ENCODE results near the gene ROR2. TPM values are rescaled to one million over a fixed set of nuclear protein-coding genes. Genes with fewer than 3 reads are reported as not detected.

Gene ROR2
- total RNA-seq, 1 experiment from 2014 or later, result 0.68 TPM

DNA sequence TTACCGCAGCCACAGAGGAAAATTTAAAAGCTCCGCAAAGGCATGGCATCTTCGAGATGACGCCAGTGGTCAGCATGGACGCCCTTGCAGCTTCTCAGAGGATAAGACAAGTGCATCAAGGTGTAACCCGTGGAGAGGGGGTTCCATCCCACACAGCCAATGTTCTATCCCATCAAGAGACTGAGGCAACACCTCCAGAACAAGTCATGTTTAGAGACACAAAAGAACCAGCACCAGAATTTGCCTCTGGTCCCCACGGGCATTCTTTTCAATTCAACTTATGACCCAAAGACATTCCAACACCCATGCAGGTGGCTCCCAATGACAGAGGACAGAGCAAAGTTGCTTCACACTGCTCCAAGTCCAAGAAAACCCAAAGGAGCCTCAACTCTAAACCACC, 20.7 kb downstream of the ROR2 start:
- DNase-seq, result no peak
- Mint-ChIP-seq H3K9me3 (ENCODE audit: unreplicated experiment) (no peaks in the 10 kb centered on the region), H3K4me1 (ENCODE audit: low read depth, unreplicated experiment) (no peaks in the 10 kb centered on the region), H3K4me3 (ENCODE audit: unreplicated experiment) (no peak overlapping the region), H3K27me3 (ENCODE audit: insufficient read depth, unreplicated experiment) (no peaks in the 10 kb centered on the region), H3K27ac (ENCODE audit: unreplicated experiment) (no peak overlapping the region), H3K36me3 (ENCODE audit: insufficient read depth, unreplicated experiment) (peaks cover 6% of the 10 kb centered on the region)
- H3K36me3 ChIP-seq (ENCODE audit: control insufficient read depth, insufficient read depth, low read length), result no peaks in the 10 kb centered on the region
- intact Hi-C loops (cut with micrococcal nuclease; ENCODE audit: unreplicated experiment), result no loop called here
- no peaks in the 10 kb centered on the region for H3K27me3 ChIP-seq (replicated peaks; ENCODE audit: control insufficient read depth, insufficient read depth, low read length)
- CTCF ChIA-PET, result no interaction called here
- BruUV-seq (replicated peaks), result no TSS peak
- POLR2A ChIA-PET, result no interaction called here
- peaks cover 11% of the 10 kb centered on the region; the same call in 1 of the 2 replicates for H3K9me3 ChIP-seq
- no peaks in the 10 kb centered on the region for H3K4me1 ChIP-seq
- TF ChIP-seq, protein P1, sequence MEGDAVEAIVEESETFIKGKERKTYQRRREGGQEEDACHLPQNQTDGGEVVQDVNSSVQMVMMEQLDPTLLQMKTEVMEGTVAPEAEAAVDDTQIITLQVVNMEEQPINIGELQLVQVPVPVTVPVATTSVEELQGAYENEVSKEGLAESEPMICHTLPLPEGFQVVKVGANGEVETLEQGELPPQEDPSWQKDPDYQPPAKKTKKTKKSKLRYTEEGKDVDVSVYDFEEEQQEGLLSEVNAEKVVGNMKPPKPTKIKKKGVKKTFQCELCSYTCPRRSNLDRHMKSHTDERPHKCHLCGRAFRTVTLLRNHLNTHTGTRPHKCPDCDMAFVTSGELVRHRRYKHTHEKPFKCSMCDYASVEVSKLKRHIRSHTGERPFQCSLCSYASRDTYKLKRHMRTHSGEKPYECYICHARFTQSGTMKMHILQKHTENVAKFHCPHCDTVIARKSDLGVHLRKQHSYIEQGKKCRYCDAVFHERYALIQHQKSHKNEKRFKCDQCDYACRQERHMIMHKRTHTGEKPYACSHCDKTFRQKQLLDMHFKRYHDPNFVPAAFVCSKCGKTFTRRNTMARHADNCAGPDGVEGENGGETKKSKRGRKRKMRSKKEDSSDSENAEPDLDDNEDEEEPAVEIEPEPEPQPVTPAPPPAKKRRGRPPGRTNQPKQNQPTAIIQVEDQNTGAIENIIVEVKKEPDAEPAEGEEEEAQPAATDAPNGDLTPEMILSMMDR (IDR thresholded peaks at IDR 0.05; ENCODE audit: insufficient read depth in 1 of 2, low read depth in 1 of 2, low read length in 1 of 2, severe bottlenecking in 1 of 2, unreplicated experiment in 1 of 2), result no peak
- no peak overlapping the region for H3K4me3 ChIP-seq (ENCODE audit: low read depth, low read length)

DNA sequence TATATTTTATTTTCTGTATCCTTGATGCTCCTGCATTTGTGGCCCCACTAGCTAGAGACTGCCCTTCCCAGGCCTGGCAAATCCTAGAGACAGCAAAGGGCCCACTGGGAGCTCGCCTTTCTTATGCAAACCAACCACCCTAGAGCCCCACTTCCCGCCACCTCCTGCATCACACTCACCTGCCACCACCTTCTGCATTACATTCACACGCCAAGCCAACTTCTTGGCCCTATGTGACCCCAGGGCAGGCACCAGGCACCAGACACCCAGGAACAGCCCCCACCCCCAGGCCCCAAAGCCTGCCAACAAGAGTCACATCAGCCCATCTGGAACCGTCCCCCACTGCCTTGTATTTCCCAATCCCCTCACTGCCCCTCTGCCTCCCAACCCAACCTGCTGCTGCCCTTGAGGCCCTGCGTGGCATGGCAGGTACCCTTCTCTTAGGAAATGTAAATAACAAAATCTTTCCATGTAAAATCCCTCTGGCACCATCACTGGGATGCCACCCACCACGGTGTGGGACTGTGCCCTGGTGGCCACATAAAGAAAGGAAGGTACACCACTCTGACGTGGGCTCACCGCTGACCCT, 22.0 kb downstream of the ROR2 start:
- DNase-seq, result no peak
- Mint-ChIP-seq H3K27ac (ENCODE audit: unreplicated experiment) (no peak overlapping the region), H3K4me1 (ENCODE audit: low read depth, unreplicated experiment) (no peaks in the 10 kb centered on the region), H3K4me3 (ENCODE audit: unreplicated experiment) (no peak overlapping the region), H3K27me3 (ENCODE audit: insufficient read depth, unreplicated experiment) (no peaks in the 10 kb centered on the region), H3K36me3 (ENCODE audit: insufficient read depth, unreplicated experiment) (no peaks in the 10 kb centered on the region), H3K9me3 (ENCODE audit: unreplicated experiment) (no peaks in the 10 kb centered on the region)
- Histone ChIP-seq H3K27me3 (replicated peaks; ENCODE audit: control insufficient read depth, insufficient read depth, low read length) (no peaks in the 10 kb centered on the region), H3K4me3 (ENCODE audit: low read depth, low read length) (no peak overlapping the region), H3K36me3 (ENCODE audit: control insufficient read depth, insufficient read depth, low read length) (no peaks in the 10 kb centered on the region), H3K4me1 (no peaks in the 10 kb centered on the region), H3K9me3 (peaks cover 11% of the 10 kb centered on the region; the same call in 1 of the 2 replicates)
- intact Hi-C loops (cut with micrococcal nuclease; ENCODE audit: unreplicated experiment), result no loop called here
- CTCF ChIA-PET, result interaction anchor here (0.6 kb wide), 1 partner anchor 1617 kb away, joined by 3 read pairs; no protein-coding TSS in a partner anchor
- no TSS peak for BruUV-seq (replicated peaks)
- POLR2A ChIA-PET, result no interaction called here
- TF ChIP-seq, protein P1 (IDR thresholded peaks at IDR 0.05; ENCODE audit: insufficient read depth in 1 of 2, low read depth in 1 of 2, low read length in 1 of 2, severe bottlenecking in 1 of 2, unreplicated experiment in 1 of 2), result no peak

DNA sequence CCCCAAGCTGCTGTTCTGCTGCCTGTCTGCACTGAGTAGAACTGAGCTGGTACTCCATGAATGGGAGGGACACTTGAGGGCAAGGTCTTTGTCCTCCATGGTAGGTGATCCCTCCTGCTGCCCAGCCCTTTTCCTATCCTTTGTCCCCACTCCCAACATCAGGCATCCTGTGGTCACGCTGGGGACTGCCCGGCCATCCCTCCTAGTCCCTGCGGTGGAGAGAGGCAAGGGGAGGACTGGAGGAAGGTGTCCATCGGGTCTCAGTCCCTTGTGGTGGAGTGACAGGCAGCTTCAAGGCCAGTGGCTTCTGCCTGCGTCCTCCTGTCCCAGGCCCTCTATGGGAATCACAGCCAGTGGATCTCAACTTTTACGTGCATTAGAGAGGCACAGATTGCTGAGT, 25.9 kb downstream of the ROR2 start:
- Histone ChIP-seq H3K4me1 (no peaks in the 10 kb centered on the region), H3K9me3 (no peaks in the 10 kb centered on the region), H3K27me3 (replicated peaks; ENCODE audit: control insufficient read depth, insufficient read depth, low read length) (no peaks in the 10 kb centered on the region), H3K36me3 (ENCODE audit: control insufficient read depth, insufficient read depth, low read length) (no peaks in the 10 kb centered on the region), H3K4me3 (ENCODE audit: low read depth, low read length) (no peak overlapping the region)
- Mint-ChIP-seq H3K4me1 (ENCODE audit: low read depth, unreplicated experiment) (no peaks in the 10 kb centered on the region), H3K9me3 (ENCODE audit: unreplicated experiment) (no peaks in the 10 kb centered on the region), H3K27me3 (ENCODE audit: insufficient read depth, unreplicated experiment) (no peaks in the 10 kb centered on the region), H3K36me3 (ENCODE audit: insufficient read depth, unreplicated experiment) (no peaks in the 10 kb centered on the region), H3K4me3 (ENCODE audit: unreplicated experiment) (no peak overlapping the region), H3K27ac (ENCODE audit: unreplicated experiment) (no peak overlapping the region)
- ChIA-PET POLR2A (no interaction called here), CTCF (no interaction called here)
- DNase-seq, result no peak
- BruUV-seq (replicated peaks), result no TSS peak
- TF ChIP-seq, protein P1 (IDR thresholded peaks at IDR 0.05; ENCODE audit: insufficient read depth in 1 of 2, low read depth in 1 of 2, low read length in 1 of 2, severe bottlenecking in 1 of 2, unreplicated experiment in 1 of 2), result no peak
- intact Hi-C loops (cut with micrococcal nuclease; ENCODE audit: unreplicated experiment), result no loop called here
